Hematopoietic multipotent progenitor cell (in vitro differentiated cells): ENCODE measurements around the gene KIF6. TPM values are rescaled to one million over a fixed set of nuclear protein-coding genes. Genes with fewer than 3 reads are reported as not detected.

Experiments
- DNase-seq, 3 donors: peaks; one replicate each; pipeline ENCODE4 v3.0.0-alpha.2; 2011 to 2015; ENCODE audit warnings: low read depth in 2 of 3, low spot score in 2 of 3
- total RNA-seq: library from RNA; depleted of rRNA; stranded (reverse); fragments of >200 nt; gene quantifications from one replicate; pipeline ENCODE4 v1.2.3, GENCODE V29; 2012

KIF6 gene
- total RNA-seq, 1 donor = under 0.01 TPM

DNA sequence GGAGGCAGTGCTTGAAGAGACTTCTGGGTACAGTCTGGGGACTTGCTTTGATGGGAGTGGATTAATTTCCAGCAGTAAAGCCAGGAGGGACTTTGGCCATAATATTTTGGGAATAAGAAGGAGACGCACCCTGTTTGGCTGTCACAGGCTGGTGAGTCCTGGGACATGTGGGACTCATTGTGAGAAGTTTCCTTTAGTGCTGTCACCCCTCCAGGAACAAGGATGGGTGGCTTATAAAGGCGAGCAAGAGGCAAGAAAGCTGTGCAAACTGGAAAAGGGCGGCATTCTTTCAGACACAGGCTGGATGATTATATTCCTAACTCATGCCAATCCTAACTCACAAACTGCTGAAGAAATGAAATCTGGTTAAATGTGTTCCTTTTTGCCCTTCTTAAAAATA is 325.2 kb downstream of the KIF6 start:
- DNase-seq = no peak

DNA sequence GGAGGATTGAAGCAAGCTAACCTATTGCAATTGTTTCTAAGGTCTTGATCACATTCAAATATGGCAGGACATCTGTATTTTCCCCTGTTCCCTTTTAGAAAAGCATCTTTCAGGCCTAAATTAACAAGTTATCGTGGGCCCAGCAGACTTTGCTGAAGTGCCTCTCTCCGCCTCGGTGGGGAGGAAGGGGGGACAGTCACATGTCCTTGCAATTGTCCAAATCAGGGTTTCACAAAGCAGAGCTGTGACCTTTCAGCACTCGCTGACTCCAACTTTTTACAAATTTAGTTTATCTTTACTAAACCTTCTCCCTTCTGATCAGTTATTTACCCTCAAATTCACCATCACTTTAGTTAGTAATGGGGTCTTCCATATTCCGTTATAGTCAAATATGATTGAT is 328.4 kb downstream of the KIF6 start:
- no peak for DNase-seq

DNA sequence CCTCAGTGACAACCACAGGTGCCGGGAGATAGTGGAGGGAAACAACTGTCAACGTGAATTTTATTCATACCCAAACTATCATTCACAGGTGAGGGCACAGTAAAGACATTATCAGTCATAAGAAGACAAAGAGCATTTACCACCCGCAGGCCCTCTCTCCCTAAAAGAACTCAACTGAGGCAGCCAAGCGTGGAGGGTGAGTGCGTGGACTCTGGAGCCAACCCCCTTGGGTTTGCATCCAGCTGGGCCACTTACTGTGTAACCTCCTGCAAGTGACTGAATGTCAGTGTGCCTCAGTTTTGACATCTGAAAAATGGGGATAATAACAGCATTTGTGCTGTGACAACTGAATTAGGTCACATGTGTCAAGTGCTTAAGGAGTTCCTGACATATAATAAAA is 332.1 kb downstream of the KIF6 start:
- DNase-seq = no peak

DNA sequence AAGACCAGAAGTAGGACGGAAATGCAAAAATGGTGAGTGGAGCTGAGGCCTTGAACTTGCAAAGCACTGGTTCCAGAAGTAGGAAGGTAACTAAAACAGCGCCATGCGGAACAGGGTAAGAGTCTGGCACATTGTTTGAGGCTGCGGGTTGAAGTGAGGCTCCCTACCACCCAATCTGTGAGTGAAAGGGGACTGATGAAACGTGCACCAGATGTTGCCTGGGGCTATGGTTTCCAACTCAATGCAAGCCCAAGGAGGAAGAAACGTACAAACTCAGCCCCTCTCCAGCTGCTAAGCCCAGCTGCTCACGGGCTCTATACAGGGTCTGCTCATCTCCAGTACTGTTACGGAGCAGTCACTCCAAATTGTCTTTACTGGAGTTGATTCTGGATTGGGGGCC is 334.0 kb downstream of the KIF6 start:
- no peak for DNase-seq

DNA sequence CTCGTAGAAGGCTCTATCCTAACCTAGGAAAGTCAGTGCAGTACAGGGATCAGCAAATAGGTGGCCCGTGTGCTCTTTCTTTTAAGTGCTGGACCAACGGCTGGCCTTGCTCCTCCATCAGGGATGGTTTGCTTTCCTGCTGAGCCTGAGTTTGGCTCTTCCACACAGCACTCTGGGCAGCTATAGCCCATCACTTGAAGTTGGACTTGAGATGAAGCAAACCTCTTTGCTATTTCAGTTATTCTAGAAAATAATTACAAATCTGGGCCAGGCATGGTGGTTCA is 335.8 kb downstream of the KIF6 start:
- DNase-seq = no peak

DNA sequence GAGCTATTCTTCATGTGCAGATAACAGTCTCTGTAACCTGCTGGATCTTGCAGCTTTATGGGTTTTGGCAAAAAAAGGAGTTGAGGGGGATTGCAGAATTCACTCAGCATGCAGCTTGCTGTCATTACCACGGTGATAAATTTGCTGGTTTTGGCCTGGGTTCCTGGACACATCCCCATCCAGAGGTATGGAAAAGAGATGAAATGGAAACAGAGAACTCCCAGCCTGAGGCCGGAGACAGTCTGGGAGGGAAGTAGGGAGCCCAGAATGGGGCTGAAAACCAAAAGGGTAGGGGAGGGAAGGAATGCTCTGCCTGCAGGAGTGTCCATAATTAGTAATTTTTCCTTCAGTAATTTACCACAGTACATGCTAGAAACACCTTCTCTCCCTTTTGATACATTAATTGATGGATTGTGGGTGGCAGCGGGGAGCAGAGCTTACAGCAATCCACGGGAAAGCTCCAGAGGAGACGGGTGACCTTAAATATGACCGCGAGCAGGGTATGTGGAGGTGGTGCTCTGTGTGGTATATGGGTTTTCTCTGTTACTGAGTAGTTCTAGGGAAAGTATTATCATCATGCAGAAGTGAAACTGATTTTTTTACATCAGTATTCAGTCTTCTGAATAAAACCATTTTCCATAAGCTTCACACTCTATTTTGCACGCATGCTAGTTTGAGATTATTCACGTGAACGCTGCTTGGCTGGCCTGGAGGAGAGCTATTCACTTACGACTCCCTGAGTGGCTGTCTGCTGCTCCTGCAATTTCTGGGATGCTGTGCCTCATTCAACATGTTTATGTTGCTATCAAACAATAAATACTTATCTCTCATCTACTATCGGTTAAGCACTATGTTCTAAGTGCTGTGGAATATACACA is 336.4 kb downstream of the KIF6 start:
- no peak for DNase-seq

DNA sequence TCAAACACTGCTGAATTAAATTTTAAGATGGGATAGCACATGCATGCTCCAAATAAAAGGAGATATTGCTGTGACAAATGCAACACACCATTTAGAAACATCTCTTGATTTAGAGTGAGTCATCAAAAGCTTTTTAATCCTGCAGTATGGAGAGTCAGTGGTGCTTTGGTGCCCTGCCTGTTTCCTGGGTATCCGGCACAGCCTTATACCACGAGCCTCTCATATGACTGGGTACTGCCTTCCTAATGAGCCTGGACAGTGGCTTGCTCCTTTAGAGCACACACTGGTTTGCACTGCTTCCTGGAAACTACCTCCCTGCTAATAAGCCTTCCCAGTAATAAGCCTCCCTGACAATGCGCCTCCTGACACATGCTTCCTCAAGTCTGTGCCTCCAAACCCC is 337.4 kb downstream of the KIF6 start:
- DNase-seq = no peak

DNA sequence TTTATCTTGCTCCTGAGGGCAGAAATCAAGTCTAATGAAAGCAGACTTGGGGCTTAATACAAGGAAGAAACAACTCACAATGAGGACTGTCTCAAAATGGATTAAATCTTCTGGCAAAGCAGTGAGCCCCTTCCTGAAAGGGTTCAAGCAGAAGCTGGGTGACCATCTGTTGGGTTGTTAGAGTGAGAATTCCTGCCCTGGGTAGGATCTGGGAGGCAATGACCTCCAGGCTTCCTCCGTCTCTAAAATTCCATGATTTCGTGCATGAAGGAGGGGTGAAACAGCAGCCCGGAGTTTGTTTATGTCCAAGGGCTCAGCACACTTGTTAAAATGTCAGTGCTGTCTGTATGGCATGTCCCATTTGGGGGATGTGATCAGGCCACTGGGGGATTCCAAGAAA is 338.7 kb downstream of the KIF6 start:
- DNase-seq = no peak

DNA sequence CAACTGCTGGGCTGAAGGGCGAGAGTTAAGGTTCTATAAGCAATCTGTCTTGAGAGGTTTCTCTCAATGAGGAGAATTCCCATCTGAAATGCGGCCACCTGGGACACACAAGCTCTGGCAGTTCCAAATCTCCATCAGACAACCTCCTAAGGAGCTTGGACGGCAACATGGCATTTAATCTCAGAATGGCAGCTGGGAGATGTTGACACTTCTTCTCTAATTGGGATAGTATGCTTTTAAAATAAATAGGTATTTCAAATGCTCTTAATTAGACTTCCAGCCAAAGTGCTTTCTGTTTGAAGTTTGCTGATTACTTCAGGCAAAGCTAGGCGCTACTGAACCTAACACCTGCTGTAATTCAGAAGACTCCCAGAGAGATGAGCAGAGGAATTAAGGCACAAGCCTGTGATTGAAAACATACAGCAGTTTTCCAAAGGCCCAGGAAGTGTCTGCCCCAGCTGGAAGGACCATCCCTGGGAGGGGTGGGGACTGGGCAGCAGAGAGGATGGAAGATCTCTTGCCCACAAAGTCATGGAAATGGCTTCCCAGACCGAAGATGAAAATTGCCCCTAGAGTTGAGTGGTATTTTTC is 343.6 kb downstream of the KIF6 start:
- DNase-seq = no peak

DNA sequence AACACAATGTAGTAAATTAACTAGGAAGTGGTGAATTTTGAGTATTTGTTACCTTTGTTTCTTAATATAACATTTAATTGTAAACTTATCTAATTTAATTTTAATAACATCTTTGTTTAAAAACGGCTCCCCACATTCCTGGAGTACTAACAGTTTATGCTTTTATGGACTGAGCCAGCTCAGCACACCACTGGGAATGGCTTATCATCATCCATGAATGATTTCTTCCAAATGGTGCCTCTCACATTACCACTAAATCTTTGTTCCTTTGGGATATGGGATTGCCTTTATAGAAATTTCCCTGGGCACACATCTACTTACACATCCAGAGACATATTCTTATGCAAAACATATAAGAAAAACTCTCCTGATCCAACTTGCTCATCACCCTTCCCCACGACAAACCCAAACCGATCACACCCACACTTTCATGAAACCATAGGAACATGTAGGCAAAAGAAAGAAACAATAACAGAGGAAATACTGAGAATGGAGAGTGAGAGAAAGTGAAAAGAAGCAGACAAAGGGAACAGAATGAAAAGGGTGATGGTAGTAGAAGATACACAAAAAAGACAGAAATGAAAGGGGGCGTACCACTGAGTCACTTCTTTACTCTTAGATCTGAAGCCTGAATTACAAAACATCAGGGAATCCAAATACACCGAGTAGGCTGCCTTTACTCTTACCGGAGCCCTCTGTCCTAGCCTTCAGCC is 344.2 kb downstream of the KIF6 start:
- no peak for DNase-seq

DNA sequence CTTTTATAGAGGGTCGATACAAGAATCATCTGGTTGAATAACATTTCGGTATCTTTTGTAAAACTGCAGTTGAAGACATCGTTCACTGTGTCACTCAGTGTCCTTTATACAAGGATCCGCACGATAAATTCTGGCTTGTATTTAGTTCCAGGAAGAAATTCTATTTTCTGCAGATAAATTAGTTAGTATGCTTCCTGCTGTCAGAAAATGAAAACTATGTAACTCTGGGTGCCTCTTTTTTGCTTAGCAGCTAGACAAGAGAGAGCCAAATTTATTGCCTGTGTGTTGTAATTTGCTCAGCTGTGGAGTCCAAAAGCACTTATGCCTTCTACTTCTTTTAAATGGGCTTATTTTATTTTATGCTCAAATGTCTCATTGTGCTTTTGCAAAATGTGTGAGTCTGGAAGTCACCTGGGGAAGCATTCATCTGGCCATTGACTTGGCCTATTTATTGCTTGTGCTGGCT is 346.2 kb downstream of the KIF6 start:
- no peak for DNase-seq

DNA sequence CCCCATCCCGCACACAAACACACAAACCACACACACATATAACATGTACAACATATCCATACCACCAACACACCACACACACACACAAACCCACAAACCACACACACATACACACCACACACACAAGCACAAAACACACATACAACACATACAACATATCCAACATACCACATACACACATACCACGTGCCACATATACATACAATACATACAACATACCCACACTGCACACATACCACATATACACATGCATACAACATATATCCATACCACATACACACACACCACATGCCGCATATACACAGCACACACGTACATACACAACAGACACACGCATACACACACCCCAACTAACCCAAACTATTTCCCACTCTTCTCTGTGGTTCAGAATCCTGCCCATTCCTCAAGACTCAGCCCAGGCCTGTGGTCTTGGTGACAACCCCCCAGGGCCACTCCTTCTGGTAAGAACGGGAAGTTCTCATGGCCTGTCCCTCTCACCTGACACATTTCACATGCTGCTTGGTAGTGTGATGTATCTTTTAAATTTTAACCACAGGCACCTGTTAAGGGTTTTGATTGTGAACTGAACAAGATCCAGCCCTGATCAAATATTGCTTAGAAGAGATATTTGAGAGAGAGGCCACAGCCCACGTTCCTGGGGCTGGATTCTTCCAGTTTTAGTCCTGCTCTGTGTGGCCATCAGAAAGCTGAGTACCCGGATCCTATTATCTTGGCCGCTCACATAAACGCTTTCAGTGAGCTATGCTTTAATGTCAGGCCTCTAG is 346.8 kb downstream of the KIF6 start:
- DNase-seq = no peak

DNA sequence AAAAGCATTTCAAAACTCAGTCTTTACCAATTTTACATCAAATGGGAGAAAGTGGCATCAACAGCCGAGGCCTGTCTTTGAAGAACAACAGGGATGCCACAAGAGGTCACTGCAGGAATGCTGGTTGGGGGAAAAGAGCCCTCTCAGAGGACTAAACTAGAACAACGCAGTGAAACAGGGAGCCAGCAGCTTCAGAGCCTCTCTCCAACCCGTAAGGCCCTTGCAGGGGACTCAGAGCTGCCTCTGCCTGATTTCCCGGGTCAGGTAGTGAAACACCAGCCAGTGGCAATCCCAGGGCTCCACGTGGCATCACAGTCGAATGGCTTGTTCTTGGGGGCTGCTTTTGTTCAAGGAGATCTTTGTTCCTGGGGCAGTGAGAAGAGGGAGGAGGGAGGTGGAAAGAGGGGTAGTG is 347.7 kb downstream of the KIF6 start:
- peak in 2 of 3 donors; percentile 29 to 69 for DNase-seq

DNA sequence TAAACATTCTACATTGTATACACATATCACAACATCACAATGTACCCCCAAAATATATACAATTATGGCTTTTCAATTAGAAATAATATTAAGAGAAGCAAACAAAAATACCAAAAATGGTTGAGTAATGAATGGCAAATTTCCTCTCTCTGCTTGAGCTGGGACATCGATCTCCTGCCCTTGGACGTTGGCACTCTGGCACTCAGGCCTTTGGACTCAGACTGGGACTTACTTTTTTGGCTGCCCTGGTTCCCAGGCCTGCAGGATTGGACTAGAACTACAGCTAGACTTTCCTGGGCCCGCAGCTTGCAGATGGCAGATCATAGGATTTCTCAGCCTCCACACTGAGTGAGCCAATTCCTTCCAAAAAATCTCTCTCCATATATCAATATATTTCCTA is 349.8 kb downstream of the KIF6 start:
- DNase-seq = no peak

DNA sequence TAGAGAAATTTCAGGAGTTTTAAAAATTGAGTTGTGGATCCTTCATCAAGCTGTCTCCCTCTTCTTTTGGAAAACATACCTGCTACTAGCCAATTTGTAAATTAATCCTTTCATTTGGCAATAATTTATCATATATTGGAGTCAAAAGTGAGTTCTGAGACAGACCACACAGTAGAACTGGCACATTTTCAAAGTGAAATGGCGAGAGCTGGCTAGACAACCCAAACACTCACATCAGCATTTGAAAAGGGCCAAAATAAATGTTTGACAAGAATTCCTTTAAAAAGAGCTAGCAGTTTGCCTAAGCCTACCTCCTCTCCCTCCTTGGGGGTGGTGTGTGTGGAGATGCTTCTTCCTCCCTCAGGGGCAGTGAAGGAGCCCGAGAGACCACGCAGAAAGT is 354.8 kb downstream of the KIF6 start:
- DNase-seq = no peak

DNA sequence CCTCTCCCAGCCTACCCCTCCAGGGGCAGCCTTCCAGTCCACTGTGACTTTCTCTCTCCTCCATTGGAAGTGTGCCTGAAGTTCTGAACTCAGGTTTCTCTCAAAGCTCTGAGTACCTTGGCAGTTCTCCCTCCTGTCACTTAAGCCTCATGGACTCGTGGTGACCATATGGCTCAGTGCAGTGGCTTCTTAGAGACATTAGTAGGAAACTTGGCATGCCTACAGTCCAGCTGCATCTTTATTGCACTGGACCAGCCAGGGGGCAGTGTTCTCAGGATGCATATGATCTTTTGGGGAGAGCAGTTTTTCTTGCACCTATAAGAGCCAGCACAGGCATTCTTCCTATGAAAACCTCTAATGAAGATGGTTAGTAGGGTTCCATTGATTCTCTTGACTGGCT is 355.2 kb downstream of the KIF6 start:
- no peak for DNase-seq

DNA sequence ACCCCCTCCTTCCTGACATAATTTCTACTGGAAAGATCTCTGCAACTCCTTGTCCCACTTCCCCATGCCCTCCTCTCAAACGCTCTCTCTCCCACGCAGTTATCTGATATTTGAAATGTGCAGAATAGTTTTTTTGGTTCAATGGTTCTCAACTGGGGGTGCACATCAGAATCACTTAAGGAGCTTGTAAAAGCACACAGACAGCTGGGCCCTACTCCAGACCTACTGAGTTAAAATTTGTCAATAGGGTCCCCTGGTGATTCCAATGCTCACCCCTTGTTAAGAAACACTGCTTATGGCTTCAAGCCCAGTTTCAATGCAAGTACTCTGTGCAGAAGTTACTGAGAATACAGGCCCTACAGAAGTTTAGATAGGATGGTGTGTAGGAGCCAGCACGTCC is 357.5 kb downstream of the KIF6 start:
- DNase-seq = no peak

DNA sequence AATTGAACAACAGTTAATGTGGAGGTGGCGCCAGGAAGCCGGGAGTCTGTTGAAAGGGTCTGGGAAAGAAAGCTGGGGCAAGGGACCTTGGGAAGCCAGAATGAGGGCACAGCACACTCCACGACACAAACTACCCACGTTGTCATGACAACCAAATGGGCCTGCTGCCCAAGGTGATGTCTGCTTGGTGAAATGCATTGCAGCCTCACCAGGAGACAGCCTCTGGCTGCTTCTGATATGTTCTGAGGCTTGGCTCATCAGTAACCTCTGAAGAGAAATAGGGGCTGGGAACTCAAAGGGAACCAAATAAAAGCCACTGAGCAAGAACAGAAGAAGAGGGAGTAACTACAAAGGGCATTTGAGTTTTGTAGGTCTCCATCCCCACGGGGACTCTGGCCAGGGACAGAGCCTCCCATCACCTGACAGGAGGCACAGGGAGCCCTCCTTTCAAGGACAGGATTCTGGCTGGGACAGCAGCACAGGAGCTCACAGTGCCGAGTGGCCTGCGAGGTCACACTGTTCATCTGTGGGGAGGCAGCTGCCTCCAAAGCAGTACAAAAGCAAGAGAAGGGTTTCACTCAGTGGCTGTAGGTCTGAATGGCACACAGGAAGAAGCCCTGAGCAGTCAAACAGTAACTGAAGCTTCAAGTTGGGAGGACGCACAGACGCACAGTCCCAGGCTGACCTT is 358.1 kb downstream of the KIF6 start:
- no peak for DNase-seq

DNA sequence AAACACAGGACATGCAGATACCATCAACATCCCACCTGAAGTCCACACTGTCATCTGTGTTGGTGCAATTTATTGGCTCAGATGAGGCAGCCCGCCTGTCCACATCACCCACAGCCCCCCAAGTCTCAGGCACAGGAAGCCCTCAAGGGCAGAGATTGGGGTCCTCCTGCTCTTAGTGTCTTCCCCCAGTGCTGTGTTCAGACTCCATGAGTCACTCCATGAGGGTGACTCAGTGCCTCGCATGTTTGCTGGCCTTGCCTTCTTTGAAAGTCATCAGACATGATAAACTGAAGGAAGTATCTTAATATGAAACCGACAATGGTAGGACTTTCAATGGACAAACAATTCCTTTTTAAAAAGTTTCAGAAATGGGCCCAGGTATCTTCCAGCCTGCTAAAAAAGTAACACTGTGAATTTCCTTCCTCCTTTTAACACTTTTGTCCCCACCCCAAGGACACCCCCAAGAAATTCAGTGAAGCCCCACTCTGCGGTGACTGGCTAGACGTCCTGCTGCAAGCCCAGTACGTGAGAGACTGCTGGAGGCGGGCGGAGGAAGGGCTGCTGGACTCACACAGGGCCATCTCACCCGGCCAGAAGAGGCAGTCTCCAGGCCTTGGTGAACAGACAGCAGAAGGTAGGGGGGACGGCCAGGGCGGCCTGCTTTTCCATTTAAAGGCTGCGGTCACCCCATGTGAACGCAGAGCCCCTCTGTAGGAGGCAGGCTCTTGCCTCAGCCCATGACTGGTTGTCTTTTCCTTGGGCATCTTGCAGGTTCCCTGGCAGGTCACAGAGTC is 359.7 kb downstream of the KIF6 start:
- no peak for DNase-seq

DNA sequence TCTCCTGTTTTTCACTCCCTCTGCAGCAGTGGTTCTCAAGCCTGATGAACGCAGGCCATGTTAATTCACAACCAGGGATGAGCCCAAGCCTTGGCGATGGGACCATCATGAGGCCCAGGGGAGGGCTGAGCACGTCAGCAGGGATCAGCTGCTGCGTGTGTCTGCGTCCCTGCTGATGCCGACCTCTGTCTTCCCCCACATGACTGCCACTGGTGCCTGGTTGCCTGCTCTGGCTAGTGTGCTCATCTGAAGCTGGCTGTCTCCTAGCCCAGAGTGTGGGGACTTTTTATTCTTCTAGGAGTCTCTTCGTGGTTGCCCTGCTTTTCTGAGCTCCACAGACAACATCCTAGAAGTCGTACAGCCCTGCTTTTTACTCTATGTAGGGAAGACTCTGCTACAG is 361.9 kb downstream of the KIF6 start:
- no peak for DNase-seq
